Measurements from ENCODE around the gene CLPTM1.

CLPTM1 gene

DNA sequence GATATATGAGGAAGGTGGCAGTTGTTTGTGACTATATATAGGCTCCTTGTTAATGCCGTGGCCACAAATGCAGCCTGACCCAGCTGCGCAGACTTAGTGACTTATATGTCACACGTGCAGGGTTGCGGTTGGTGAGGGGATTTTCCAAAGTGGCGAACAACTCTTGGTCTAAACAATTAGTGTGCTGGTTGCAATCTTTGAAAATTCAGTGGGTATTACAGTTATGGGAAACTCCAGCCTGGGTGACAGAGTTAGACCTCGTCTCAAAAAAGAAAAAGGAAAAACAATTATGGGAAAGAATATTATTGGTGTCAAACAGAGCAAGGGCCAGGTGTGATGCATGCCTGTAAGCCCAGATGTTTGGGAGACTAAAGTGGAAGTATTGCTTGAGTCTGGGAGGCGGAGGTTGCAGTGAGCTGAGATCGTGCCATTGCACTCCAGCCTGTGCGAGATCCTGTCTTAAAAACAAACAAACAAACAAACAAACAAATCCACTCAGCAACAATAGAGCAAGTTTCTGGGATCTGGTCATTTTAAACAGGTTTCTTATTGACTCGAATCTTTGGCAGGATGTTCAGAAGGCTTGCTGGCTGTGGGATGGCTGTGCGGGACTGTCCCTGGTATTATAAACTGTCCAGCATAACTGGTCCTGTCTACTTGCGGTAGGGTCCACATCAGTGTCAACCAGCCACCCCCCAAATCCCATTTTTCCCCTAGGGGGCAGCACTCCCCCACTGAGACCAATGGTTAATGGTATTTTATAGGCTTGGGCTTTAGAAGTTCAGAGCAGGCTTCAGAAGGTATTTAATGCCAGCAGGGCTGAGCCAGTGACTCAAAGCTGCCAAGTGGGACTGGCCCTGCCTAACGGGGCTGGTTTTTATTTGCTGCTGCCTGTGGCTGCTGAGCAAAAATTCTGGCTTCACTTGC lies 61.5 kb downstream of the CLPTM1 start:
- peak; percentile 45 to 62 for DNase-seq

DNA sequence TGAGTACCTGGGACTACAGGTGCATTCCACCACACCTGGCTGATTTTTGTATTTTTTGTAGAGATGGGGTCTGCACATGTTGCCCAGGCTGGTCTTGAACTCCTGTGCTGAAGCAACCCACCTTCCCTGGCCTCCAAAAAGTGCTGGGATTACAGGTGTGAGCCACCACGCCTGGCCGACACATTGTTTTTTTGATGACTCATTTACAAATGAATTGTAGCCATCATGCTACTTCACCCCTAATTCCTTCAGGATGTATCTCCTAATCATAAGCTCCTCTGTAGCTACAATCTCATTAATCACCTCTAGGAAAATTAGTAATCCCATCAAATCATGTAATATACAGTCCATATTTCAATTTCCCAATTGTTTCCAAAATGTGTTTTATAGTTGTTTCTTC lies 64.0 kb downstream of the CLPTM1 start:
- no peak for DNase-seq

DNA sequence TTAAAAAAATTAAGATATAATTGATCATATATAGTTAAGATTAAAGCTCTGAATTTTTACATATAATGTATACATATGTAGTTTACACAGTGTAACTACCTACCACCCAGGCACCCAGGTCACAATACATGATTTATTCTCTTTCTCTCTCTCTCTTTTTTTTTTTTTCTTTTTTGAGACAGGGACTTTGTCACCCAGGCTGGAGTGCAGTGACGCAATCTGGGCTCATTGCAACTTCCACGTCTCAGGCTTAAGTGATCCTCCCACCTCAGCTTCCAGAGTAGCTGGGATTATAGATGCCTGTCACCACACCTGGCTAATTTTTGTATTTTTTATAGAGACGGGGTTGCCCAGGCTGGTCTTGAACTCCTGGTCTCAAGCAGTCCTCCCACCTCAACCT lies 64.9 kb downstream of the CLPTM1 start:
- DNase-seq, result no peak

DNA sequence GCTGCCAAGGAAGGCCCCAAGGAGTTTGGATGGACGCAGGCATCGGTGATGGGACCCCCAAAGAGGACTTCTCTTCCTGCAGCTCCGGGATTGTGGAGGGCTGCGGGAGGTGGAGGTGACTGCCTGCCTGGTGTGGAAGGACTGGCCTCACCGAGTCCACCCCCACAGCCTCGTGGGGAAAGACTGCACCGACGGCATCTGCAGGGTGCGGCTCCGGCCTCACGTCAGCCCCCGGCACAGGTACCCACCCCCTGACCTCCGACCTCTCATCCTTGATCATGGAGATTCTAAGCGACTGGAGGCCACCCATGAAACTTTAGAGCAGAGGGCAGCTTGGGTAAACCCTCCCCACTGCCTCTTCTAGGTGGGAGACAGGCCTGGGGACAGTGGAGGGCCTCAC lies 66.8 kb downstream of the CLPTM1 start:
- DNase-seq, result no peak

DNA sequence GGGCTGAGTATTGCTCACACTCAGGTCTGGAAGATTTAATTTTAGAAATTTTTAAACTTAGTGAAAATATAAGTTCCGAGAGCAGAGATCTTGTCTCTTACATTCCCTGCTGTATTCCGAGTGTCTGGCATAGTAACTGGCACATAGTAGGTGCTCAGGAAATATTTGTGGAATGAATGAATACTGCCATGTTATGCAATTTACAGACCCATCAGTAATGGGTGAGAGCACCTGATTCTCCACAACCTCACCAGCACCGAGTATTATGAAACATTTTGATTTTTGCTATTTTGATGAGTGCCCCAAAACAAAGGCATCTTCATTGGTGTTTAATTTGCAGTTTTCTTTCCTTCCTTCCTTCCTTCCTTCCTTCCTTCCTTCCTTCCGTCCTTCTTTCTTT lies 67.9 kb downstream of the CLPTM1 start:
- DNase-seq, result no peak

DNA sequence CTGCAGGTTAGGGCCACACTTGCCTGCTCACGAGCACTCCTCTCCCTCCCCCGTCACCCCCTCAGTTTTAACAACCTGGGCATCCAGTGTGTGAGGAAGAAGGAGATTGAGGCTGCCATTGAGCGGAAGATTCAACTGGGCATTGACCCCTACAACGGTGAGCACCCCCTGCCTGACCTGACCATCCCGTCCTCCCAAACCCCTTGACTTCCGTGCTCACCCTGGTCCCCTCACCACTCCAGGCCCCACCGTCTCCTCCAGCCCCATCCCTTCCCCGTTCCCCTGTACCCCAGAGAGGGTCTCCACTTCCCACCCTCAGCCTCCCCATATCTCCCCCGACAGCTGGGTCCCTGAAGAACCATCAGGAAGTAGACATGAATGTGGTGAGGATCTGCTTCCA lies 70.1 kb downstream of the CLPTM1 start:
- DNase-seq, result no peak

DNA sequence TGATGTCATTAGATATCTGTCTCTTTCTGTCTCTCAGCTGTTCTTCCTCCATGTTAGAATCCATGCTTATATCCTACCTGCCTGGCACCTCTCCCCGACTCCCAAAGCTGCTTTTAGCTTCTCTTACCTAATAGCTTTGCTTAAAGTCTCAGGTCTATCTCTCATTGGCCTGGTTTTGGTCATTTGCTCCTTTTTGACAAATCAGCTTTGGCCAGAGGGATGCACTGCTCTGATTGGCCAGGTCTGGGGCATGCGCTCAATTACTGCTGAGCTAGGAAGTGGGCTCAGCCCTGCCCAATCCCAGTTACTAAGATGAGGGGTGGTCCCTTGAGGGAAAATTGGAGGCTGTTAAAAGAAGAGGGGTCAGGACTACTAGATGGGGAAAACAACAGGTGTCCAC lies 72.2 kb downstream of the CLPTM1 start:
- no peak for DNase-seq

DNA sequence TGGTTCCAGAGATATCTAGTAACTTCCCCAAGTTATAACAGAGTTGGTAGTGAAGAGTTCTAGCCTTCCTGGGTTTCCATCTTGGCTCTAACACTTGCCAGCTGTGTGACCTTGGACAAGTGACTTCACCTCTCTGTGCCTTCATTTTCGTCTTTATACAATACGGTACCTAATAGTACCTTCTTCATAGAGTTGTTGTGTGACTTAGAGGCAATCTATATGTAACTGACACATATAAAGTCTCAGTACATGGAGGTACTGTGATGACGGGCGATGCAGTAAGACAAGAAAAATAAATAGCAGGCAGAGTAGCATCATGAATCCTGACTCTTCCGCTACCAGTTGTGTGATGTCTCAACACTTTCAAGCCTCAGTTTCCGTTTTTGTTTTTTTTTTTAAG lies 75.6 kb downstream of the CLPTM1 start:
- no peak for DNase-seq

DNA sequence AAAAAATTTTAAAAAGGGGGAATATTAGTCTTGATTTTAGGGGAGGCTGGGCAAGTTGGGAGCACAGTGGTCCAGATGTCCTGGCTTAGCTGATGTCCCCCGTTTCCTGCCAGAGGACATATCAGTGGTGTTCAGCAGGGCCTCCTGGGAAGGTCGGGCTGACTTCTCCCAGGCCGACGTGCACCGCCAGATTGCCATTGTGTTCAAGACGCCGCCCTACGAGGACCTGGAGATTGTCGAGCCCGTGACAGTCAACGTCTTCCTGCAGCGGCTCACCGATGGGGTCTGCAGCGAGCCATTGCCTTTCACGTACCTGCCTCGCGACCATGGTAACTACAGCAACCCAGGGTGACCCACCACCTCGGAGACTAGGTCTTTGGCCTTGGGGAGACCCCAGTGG lies 77.2 kb downstream of the CLPTM1 start:
- no peak for DNase-seq

DNA sequence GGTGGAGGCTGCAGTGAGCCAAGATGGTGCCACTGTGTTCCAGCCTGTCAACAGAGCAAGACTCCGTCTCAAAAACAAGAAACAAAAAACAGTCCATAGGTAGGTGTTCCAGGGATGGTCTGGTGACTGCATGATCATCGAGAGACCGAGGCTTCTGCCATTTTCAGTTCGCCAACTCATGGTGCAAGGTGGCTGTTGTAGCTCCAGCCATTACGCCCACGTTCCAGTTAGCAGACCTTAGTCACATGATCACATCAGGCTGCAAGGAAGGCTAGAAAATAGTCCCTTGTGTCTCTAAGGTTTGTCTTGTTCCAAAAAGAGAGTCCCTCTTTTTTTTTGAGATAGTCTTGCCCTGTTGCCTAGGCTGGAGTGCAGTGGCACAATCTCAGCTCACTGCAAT lies 80.6 kb downstream of the CLPTM1 start:
- no peak for DNase-seq

DNA sequence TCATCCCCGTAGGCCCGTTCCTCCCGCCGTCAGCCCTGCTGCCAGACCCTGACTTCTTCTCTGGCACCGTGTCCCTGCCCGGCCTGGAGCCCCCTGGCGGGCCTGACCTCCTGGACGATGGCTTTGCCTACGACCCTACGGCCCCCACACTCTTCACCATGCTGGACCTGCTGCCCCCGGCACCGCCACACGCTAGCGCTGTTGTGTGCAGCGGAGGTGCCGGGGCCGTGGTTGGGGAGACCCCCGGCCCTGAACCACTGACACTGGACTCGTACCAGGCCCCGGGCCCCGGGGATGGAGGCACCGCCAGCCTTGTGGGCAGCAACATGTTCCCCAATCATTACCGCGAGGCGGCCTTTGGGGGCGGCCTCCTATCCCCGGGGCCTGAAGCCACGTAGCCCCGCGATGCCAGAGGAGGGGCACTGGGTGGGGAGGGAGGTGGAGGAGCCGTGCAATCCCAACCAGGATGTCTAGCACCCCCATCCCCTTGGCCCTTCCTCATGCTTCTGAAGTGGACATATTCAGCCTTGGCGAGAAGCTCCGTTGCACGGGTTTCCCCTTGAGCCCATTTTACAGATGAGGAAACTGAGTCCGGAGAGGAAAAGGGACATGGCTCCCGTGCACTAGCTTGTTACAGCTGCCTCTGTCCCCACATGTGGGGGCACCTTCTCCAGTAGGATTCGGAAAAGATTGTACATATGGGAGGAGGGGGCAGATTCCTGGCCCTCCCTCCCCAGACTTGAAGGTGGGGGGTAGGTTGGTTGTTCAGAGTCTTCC lies 82.4 kb downstream of the CLPTM1 start:
- DNase-seq, result no peak

DNA sequence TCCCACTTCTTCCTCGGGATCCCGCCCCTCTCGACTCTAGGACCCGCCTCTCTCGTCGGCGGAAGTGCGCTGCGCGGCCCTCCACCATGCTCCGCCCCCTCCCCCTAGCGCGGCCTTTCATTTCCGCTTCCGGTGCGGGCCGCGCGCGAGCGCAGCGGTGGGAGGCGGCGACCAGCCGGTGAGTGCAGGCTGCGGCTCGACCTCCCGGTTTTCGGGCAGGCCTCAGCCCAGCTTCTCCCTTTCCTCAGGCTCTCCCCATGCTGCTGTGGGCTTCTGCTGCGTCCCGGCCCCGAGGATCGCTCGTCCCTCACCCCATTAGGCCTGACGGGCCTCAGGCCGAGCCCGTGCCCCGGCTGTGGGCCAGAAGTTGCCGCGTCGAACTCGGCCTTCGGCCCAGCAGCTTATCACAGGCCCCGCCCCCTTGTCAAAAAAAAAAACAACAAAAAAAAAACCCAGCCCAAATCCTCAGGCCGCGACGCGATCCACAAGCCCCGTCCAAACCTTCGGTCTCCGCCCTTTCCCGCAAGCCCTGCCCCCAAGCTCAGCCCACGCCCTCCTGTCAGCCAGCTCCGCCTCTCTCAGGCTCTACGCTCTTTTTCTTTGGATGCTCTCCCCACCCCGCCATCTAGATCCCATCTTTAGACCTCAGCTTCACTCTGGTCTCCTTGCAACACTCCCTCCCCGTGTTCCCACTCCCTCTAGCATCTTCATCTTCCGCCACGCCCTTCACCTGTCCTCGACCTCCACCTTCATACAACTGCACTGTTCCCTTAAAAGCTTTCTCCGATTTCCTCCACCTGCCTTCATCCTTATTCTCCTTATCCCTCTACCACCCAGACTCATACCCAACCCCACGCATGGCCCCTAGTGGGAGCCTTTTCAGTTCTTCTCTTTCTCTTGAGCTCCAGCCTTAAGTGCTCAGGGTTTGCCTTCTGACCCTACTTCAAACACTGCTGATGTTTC lies 84.0 kb downstream of the CLPTM1 start, which contains the start of gene CLASRP:
Gene CLASRP (plus strand): TSS at position 115 of the 963 bp plus-strand sequence. CDS start 1,168 bp downstream, outside the sequence.
- DNase-seq, result peak; percentile 82 to 88

DNA sequence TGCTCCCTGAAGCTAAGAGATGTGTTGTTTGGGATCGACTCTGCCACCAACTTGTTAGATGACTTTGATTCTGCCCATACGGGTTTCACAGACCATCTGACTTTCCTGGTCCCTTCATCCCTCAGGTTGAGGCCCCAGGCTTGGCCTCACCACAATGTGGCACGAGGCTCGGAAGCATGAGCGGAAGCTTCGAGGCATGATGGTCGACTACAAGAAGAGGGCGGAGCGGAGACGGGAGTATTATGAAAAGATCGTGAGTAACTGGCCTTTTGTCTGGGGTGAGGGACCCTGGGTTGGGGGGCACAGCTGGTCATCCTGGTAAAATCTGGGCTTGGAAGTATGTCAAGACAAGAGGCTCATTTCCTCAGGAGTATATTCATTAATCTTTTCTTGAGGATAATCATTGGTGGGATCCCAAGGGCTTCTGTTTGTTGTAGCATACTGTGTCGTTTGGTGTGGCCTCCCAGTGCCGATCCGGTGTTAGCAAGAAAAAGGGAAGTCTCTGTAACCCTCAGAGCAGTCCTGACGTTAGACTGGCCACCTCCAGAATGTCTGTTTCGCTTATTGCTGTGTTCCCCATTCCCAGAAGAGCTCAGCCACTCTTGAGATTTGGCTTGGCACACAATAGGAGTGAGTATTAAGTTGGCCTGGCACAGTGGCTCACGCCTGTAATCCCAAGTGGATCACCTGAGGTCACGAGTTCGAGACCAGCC lies 85.0 kb downstream of the CLPTM1 start:
- no peak for DNase-seq

DNA sequence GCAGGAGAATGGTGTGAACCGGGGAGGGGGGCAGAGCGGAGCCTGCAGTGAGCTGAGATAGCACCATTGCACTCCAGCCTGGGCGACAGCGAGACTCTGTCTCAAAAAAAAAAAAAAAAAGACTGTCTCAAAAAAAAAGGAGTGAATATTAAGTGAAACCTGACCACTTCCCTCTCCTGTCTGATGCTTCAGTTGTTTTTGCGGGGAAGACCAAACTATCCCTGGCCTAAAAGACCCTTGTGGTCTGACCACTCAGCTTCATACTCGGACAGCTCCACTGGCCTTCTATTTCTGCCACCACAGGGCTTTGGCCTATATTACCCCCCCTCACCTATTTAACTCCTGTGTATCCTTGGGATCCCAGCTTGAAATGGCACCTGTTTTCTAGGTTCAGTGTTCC lies 85.9 kb downstream of the CLPTM1 start:
- DNase-seq, result no peak
